ENCODE results near the gene CCDC8.
"Not testable (repeated sequence)": the region's sequence is repeated elsewhere in the genome, so short reads cannot be mapped to it uniquely, and the experiment has no call there.

Gene CCDC8

DNA sequence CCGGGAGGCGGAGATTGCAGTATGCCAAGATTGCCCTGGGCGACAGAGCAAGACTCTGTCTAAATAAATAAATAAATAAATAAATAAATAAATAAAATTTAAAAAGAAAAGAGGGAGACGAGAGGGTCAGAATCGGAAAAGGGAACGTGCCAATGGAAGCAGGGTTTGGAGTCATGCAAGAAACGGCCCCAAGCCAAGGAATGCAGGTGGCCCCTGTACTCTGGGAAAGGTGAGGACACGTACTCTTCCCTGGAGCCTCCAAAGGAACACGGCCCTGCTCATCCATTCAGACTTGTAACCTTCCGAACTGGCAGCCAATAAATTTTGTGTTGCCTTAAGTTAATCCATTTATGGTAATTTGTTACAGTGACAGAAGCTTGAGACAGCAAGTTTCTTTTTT, 35.2 kb upstream of the CCDC8 start:
- no peaks in the 10 kb centered on the region for H3K4me1 ChIP-seq (ENCODE audit: insufficient read depth, low read length)
- 93% methylated on average over 9 of the region's 10 CpGs for WGBS
- no peaks in the 10 kb centered on the region for H3K27me3 ChIP-seq (ENCODE audit: insufficient read depth, low read length)
- H3K36me3 ChIP-seq (ENCODE audit: insufficient read depth, low read length), result no peaks in the 10 kb centered on the region
- H3K27ac ChIP-seq (ENCODE audit: low read depth, low read length), result no peak overlapping the region
- no peak overlapping the region for H3K4me3 ChIP-seq (ENCODE audit: low read length)
- 0 out of 2 replicates have a peak, but pooled peaks cover 3% of the 10 kb centered on the region for H3K9me3 ChIP-seq (ENCODE audit: insufficient read depth, low read depth, low read length)
- H3K9ac ChIP-seq (ENCODE audit: low read depth, low read length), result no peak overlapping the region

DNA sequence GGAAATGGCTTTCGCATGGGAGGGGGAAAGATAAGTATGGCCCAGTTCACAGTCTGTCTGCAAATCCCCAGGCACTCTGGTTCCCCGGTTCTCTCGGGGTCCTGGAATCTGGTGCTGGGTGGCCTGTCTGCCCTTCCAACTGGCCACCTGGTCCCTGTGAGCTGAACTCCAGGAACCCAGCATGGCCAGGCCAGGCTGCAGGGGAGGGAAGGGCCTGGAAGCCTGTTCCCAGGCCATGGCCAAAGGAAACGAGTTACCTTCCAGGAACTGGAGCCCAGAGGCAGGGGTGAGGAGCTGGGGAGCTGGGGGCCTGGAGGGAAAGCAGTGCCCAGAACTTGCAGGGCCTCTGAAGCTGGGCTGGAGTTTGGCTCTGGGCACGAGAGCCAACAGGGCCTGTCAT, 34.5 kb upstream of the CCDC8 start:
- no peaks in the 10 kb centered on the region for H3K27me3 ChIP-seq (ENCODE audit: insufficient read depth, low read length)
- 0 out of 2 replicates have a peak, but pooled peaks cover 3% of the 10 kb centered on the region for H3K9me3 ChIP-seq (ENCODE audit: insufficient read depth, low read depth, low read length)
- no peaks in the 10 kb centered on the region for H3K4me1 ChIP-seq (ENCODE audit: insufficient read depth, low read length)
- no peak overlapping the region for H3K9ac ChIP-seq (ENCODE audit: low read depth, low read length)
- H3K36me3 ChIP-seq (ENCODE audit: insufficient read depth, low read length), result no peaks in the 10 kb centered on the region
- no peak overlapping the region for H3K4me3 ChIP-seq (ENCODE audit: low read length)
- H3K27ac ChIP-seq (ENCODE audit: low read depth, low read length), result no peak overlapping the region
- WGBS, result 89% methylated on average over 5 of the region's 5 CpGs

DNA sequence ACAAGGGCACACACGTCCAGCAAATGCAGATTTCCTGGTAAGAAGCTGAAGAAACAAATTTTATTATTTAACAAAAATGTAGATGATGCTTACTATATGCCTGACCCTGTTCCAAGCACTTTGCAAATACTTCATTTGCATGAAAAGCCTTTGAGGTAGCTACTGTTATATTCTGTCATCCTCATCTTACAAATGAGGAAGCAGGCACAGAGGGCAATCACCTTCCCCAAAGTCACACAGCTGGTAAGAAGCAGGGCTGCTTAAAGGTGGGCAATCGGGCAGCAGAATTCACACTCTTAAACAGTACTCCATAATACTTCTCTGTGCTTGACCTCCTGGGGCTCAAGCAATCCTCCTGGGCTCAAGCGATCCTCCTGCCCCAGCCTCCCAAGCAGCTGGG, 33.6 kb upstream of the CCDC8 start:
- WGBS, result 85% methylated on average over 2 of the region's 3 CpGs
- no peaks in the 10 kb centered on the region for H3K27me3 ChIP-seq (ENCODE audit: insufficient read depth, low read length)
- H3K27ac ChIP-seq (ENCODE audit: low read depth, low read length), result no peak overlapping the region
- no peaks in the 10 kb centered on the region for H3K4me1 ChIP-seq (ENCODE audit: insufficient read depth, low read length)
- H3K36me3 ChIP-seq (ENCODE audit: insufficient read depth, low read length), result no peaks in the 10 kb centered on the region
- no peak overlapping the region for H3K4me3 ChIP-seq (ENCODE audit: low read length)
- H3K9me3 ChIP-seq (ENCODE audit: insufficient read depth, low read depth, low read length), result 0 out of 2 replicates have a peak, but pooled peaks cover 3% of the 10 kb centered on the region
- no peak overlapping the region for H3K9ac ChIP-seq (ENCODE audit: low read depth, low read length)

DNA sequence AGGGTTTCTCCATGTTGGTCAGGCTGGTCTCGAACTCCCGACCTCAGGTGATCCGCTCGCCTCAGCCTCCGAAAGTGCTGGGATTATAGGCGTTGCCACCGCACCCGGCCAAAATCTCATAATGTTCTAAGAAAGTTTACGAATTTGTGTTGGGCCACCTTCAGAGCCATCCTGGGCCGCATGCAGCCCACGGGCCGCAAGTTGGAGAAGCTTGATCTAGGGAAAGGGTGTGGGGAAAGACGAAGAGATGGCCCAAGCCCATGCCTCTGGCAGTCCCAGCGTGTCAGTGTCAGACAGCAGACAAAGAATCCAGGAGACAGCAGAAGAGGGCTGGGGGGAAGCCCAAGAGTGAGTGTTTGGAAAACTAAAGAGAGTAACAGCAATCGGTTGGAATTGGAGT, 32.7 kb upstream of the CCDC8 start:
- Histone ChIP-seq H3K27me3 (ENCODE audit: insufficient read depth, low read length) (no peaks in the 10 kb centered on the region), H3K9me3 (ENCODE audit: insufficient read depth, low read depth, low read length) (0 out of 2 replicates have a peak, but pooled peaks cover 3% of the 10 kb centered on the region), H3K27ac (ENCODE audit: low read depth, low read length) (no peak overlapping the region), H3K36me3 (ENCODE audit: insufficient read depth, low read length) (no peaks in the 10 kb centered on the region), H3K4me3 (ENCODE audit: low read length) (no peak overlapping the region), H3K9ac (ENCODE audit: low read depth, low read length) (no peak overlapping the region), H3K4me1 (ENCODE audit: insufficient read depth, low read length) (no peaks in the 10 kb centered on the region)
- 83% methylated on average over 15 of the region's 15 CpGs for WGBS

DNA sequence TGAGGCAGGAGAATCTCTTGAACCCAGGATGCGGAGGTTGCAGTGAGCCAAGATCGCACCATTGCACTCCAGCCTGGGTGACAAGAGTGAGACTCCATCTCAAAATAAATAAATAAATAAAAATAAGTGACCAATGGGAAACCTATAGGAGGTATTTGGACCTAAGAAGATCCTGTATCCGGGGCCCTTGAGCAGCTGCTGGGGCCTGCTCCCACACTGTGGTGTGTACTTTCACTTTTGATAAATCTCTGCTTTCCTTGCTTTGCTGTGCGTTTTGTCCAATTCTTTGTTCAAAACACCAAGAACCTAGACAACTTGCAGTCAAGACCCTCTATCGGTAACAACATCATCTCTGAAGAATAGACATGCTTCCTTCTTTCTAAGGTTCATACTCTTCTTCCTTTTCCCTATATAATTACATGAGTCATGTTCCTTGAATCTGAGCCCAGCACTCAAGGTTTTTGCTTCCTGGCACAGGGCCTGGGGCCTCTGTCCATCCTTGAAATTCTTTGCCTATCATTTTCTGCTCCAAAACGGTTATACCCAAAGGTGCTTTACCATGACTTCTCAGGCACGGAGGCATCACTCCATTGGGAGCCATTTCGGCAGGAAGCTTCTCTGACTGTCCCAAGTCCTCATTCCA, 29.6 kb upstream of the CCDC8 start:
- no peaks in the 10 kb centered on the region for H3K36me3 ChIP-seq (ENCODE audit: insufficient read depth, low read length)
- H3K4me3 ChIP-seq (ENCODE audit: low read length), result no peak overlapping the region
- H3K27me3 ChIP-seq (ENCODE audit: insufficient read depth, low read length), result no peaks in the 10 kb centered on the region
- WGBS, result 87% methylated on average over 7 of the region's 8 CpGs
- no peaks in the 10 kb centered on the region for H3K4me1 ChIP-seq (ENCODE audit: insufficient read depth, low read length)
- H3K27ac ChIP-seq (ENCODE audit: low read depth, low read length), result no peak overlapping the region
- H3K9me3 ChIP-seq (ENCODE audit: insufficient read depth, low read depth, low read length), result no peaks in the 10 kb centered on the region
- no peak overlapping the region for H3K9ac ChIP-seq (ENCODE audit: low read depth, low read length)

DNA sequence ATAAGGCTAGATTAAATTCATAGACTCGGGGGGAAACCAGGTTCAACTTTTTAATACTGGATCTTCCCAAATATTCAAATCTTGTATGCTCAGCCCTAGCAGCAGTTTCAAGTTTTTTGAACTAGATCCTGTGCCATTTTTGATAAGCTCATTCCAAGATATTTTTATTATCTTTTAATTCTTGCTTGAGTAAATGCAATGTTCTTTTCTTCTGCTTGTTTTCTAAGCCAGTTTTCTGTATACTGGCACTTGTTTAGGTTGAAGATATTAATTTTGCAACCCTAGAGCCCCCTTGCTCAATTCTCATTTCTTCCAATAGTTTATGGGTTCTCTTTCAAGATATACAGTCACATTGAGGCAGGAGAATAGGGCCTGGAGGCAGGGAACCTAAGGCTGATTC, 28.5 kb upstream of the CCDC8 start:
- no peaks in the 10 kb centered on the region for H3K9me3 ChIP-seq (ENCODE audit: insufficient read depth, low read depth, low read length)
- H3K27ac ChIP-seq (ENCODE audit: low read depth, low read length), result no peak overlapping the region
- H3K9ac ChIP-seq (ENCODE audit: low read depth, low read length), result no peak overlapping the region
- H3K27me3 ChIP-seq (ENCODE audit: insufficient read depth, low read length), result no peaks in the 10 kb centered on the region
- 88% methylated on average over 1 of the region's 1 CpG for WGBS
- no peak overlapping the region for H3K4me3 ChIP-seq (ENCODE audit: low read length)
- no peaks in the 10 kb centered on the region for H3K36me3 ChIP-seq (ENCODE audit: insufficient read depth, low read length)
- H3K4me1 ChIP-seq (ENCODE audit: insufficient read depth, low read length), result no peaks in the 10 kb centered on the region

DNA sequence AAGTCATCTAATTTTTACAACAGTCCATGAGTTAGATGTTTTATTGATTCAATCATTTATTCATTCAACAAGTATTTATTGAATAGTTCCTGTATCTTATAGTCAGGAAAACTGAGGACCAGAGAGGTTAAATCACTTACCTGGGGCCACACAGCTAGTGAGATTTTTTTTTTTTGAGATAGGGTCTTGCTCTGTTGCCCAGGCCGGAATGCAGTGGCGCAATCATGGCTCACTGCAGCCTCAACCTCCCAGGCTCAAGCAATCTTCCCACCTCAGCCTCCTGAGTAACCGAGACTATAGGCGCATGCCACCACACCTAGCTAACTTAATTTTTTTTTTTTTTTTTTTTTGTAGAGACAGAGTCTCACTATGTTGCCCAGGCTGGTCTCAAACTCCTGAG, 22.3 kb upstream of the CCDC8 start:
- not testable (repeated sequence) for H3K36me3 ChIP-seq (ENCODE audit: insufficient read depth, low read length); H3K9ac ChIP-seq (ENCODE audit: low read depth, low read length); H3K4me1 ChIP-seq (ENCODE audit: insufficient read depth, low read length); H3K27ac ChIP-seq (ENCODE audit: low read depth, low read length); H3K9me3 ChIP-seq (ENCODE audit: insufficient read depth, low read depth, low read length); H3K4me3 ChIP-seq (ENCODE audit: low read length); H3K27me3 ChIP-seq (ENCODE audit: insufficient read depth, low read length)
- WGBS, result 86% methylated on average over 4 of the region's 4 CpGs

DNA sequence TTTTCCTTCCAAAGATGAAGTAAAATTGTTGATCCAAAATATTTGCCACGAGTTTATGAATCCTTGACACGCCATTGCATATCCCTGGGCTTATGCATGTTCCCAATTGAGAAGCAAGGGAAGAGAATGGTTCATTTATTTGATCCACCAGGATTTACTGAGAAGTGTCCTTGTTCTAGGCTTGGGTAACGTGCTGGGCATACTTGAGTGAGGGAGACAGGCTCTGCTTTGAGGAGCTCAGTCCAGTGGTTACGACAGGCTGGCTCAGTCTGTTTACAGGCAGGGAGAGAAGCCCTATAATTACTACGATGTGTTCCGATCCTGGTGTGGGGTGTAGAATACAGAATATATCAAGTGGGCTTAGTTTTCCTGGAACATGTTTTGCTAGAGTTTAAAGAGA, 21.6 kb upstream of the CCDC8 start:
- Histone ChIP-seq H3K4me1 (ENCODE audit: insufficient read depth, low read length) (no peaks in the 10 kb centered on the region), H3K27ac (ENCODE audit: low read depth, low read length) (no peak overlapping the region), H3K27me3 (ENCODE audit: insufficient read depth, low read length) (no peaks in the 10 kb centered on the region), H3K4me3 (ENCODE audit: low read length) (no peak overlapping the region), H3K36me3 (ENCODE audit: insufficient read depth, low read length) (no peaks in the 10 kb centered on the region), H3K9ac (ENCODE audit: low read depth, low read length) (no peak overlapping the region), H3K9me3 (ENCODE audit: insufficient read depth, low read depth, low read length) (no peaks in the 10 kb centered on the region)
- WGBS, result 83% methylated on average over 6 of the region's 6 CpGs

DNA sequence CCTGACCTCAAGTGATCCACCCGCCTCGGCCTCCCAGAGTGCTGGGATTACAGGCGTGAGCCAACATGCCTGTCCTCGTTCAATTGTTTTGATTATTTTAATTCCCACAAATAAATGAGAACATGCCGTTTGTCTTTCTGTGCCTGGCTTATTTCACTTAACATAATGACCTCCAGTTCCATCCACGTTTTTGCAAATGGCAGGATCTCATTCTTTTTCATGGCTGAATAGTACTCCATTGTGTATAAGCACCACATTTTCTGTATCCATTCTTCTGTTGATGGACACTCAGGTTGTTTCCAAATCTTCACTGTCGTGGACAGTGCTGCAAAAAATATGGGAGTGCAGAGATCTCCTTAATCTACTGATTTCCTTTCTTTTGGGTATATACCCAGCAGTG, 20.1 kb upstream of the CCDC8 start:
- not testable (repeated sequence) for H3K27me3 ChIP-seq (ENCODE audit: insufficient read depth, low read length); H3K9ac ChIP-seq (ENCODE audit: low read depth, low read length); H3K4me1 ChIP-seq (ENCODE audit: insufficient read depth, low read length); H3K36me3 ChIP-seq (ENCODE audit: insufficient read depth, low read length); H3K27ac ChIP-seq (ENCODE audit: low read depth, low read length); H3K4me3 ChIP-seq (ENCODE audit: low read length); H3K9me3 ChIP-seq (ENCODE audit: insufficient read depth, low read depth, low read length)
- WGBS, result 76% methylated on average over 7 of the region's 7 CpGs

DNA sequence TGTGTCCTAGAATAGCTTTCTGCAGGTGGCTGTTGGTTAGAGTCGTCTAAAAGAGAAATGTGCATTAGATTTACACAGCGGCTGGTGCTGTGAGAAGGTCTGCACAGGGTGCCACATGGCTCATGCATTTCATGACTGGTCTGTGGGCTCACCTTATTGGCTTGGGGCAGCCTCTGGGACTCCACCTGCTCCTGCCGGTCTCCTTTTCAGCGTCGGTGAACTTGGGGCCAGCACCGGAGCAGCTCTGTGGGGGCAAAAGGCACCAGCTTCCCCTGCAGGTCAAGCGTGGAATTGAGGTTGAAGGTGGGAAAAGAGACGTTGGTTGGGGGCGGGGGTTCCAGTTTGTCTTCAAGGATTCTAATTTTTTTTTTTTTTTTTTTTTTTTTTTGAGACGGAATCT, 18.5 kb upstream of the CCDC8 start:
- no peak overlapping the region for H3K4me3 ChIP-seq (ENCODE audit: low read length)
- H3K27ac ChIP-seq (ENCODE audit: low read depth, low read length), result no peak overlapping the region
- no peaks in the 10 kb centered on the region for H3K36me3 ChIP-seq (ENCODE audit: insufficient read depth, low read length)
- WGBS, result 52% methylated on average over 9 of the region's 10 CpGs
- H3K4me1 ChIP-seq (ENCODE audit: insufficient read depth, low read length), result 0 out of 2 replicates have a peak, but pooled peaks cover 2% of the 10 kb centered on the region
- H3K9me3 ChIP-seq (ENCODE audit: insufficient read depth, low read depth, low read length), result no peaks in the 10 kb centered on the region
- H3K27me3 ChIP-seq (ENCODE audit: insufficient read depth, low read length), result peaks cover 19% of the 10 kb centered on the region
- H3K9ac ChIP-seq (ENCODE audit: low read depth, low read length), result no peak overlapping the region

DNA sequence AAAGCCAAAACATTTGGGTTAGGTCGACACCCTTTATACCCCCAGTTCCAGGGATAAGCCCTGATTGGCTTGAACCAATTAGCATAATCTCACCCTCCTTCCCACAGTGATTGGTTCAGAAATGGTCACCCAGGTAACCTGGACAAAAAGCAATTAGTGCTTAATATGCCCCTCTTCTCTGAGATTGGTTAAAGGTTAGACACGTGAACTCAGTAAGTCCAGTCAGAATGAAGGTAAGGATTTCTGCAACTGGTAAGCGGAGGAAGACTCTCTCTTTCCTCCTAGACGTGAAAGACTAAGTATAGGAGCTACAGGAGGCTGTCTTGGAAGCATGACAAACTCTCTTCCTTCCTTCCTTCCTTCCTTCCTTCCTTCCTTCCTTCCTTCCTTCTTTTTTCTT, 16.6 kb upstream of the CCDC8 start:
- peaks cover 25% of the 10 kb centered on the region for H3K27me3 ChIP-seq (ENCODE audit: insufficient read depth, low read length)
- no peak overlapping the region for H3K27ac ChIP-seq (ENCODE audit: low read depth, low read length)
- H3K4me3 ChIP-seq (ENCODE audit: low read length), result no peak overlapping the region
- no peak overlapping the region for H3K9ac ChIP-seq (ENCODE audit: low read depth, low read length)
- peaks cover 7% of the 10 kb centered on the region; the same call in 1 of the 2 replicates for H3K4me1 ChIP-seq (ENCODE audit: insufficient read depth, low read length)
- H3K36me3 ChIP-seq (ENCODE audit: insufficient read depth, low read length), result no peaks in the 10 kb centered on the region
- H3K9me3 ChIP-seq (ENCODE audit: insufficient read depth, low read depth, low read length), result no peaks in the 10 kb centered on the region
- WGBS, result 90% methylated on average over 4 of the region's 4 CpGs

Measured in HUES64 (cell line).